Activated naive CD4-positive, alpha-beta T cell treated with Interleukin-2 at 50 U/mL for 16 hours (primary cell): ENCODE data around the gene JAM3.

Experiments used
- DNase-seq: peaks from one replicate; pipeline ENCODE4 v3.0.0-alpha.2; 2020

The JAM3 gene

DNA sequence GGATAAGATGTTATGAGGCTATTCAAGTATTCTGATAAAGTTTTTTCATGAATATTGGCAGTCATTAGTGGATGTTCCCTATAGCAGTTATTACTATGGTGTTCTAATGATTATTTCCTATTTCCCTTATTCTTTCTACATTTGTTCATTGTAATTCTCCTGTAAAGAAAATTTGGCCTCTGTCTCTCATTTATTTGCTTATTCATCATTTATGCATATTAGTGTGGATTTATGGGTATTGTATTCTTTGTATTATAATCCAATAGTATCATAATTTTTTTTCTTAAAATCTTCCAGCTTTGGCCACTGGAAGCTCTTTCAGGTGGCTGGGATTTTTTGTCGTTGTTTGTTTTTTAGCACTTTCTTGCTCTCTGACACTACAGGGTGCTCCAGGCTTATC is 47.3 kb downstream of the JAM3 start:
- no peak for DNase-seq

DNA sequence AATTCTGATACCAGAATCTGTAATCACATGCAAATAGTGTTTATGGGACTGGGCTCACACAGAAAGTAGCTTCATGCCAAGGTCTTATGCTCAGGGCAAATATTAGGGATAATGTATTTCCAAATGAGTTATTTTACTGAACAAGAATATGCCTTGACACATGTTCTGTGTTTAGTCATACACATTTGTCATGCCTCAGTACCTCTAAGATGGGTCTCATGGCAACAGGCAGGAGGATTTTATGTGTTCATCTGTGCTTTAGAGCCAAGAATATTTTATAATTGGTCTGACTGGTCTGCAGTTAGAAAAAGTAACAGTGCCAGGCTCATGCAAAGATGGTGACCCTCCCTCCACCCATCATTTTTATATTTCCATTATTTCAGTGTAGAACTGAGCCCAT is 49.1 kb downstream of the JAM3 start:
- no peak for DNase-seq

DNA sequence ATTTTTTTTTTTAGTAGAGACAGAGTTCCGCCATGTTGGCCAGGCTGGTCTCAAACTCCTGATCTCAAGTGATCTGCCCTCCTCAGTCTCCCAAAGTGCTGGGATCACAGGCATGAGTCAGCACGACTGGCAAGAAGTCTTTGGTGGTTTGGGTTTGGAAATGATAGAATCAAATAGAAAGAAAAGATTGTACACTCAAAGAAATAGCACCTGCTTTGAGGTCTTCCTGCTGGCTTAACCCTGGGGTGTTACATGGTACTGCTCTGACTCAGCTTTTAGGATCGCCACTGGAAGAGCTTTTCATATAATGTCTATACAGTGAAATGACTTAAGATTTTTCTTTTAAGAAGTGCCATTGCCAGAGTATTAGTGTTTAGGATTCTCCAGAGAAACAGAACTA is 50.2 kb downstream of the JAM3 start:
- no peak for DNase-seq

DNA sequence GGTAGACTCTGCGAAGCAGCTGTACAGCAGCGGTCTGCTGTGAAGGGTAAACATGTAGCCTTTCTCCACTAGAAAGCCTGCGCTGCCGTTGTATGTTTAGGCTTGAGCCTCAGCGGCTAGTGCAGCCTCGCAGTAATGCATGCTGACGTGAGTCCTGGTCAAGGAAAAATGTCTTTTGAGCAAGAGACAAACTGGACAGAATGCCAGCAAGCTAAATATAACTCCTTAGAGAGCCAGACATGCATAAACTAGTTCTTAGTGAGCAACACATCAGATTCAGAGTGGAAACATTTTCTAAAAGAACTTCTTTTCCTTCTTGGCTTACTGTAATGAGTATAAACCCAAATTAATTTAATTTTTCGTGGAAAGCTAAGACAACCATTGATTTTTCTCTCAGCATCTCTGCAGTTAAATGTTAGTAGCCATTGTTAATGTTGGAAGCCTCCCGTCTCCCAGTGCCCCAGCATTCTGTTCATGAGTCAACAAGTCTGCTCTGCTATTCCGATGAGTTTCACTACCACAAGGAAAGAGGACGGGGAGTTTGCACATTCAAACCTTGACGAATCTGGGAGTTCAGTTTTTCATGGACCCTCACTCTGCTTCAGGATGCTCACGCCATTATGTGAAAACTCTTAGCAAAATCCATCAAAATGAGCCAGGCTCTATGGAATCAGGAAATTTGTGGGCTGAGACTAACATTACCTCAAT is 51.4 kb downstream of the JAM3 start:
- DNase-seq = no peak

DNA sequence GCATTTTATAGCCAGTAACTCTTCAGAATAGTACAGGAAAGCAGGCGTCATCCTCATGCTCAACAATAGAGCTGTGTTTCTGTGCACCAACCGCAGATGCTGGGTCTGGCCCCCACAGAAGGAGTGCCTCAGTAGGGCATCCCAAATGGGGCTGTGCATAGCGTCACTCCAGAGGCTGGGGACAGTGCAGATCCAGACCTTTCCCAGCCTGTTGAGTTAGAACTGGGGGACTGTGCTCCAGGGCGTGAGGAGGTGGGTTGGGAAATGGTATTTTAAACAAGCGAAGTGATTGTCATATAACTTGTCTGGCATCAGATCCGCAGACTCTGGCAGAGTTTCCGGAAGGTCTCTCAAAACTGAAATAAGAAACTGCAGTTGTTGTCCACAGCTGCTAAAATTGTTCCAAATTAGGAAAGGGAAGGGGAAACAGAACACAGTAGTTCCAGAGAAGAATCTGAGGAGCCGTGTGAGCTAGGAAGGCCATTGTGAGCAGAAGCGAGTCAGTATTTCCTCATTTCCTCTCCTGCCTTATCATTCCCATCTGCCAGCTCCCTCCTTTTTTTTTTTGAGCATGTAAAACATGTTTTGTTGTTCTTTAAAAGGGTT is 52.2 kb downstream of the JAM3 start:
- no peak for DNase-seq

DNA sequence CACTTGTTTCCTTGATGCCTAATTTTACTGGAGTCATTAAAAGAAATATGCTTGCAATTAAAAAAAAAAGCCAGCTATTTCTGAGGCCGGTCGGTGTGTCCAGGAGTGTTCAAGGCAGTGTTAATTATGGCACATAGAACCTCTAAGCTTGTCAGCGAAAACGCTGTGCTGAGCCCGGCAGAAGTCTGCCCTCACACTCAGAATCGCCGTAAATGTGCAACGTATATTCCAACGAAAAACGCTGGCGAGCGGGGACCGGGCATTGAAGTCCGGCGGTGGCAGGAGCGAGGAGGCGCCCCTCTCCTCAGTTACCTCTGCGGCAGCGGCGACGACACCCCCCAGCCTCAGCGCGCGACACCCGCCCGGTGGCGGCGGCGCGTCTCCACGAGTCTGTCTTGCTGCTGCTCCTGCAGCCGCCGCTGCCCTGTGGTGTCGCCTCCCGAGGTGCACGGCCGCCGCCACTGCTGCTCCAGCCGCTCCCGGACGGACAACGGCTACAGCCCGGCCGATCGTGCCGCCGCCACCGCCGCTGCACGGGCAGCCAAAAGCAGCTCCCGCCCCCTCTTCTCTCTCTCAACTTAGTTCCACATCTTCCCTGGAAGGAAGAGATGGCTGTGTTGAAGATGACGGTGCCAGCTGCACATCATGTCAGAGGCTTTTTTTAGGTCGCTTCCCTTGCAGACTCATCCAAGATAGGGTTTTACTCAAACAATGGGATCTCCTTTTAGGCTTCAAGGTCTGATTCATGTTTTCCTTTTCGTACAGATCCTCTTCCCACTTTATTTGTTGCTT is 56.0 kb downstream of the JAM3 start:
- no peak for DNase-seq

DNA sequence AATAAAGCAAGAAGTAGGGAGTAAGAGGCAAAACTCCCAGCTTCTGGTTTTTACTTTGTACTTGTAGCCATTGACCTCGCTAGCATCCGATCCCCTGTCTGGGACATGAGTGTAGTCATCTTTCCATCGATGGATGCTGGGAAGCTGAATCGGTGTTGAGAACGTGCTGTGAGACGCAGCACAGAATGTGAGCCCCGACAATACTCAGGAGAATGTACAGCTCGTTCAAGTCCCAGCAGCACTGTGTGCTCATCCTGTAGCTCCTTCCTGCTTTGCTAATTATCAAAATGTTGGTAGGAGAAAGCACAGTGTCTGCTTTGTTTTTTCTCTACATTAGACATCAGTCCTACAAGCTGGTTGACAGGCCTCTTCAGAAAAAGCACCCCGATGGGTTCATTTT is 56.6 kb downstream of the JAM3 start:
- DNase-seq = no peak

DNA sequence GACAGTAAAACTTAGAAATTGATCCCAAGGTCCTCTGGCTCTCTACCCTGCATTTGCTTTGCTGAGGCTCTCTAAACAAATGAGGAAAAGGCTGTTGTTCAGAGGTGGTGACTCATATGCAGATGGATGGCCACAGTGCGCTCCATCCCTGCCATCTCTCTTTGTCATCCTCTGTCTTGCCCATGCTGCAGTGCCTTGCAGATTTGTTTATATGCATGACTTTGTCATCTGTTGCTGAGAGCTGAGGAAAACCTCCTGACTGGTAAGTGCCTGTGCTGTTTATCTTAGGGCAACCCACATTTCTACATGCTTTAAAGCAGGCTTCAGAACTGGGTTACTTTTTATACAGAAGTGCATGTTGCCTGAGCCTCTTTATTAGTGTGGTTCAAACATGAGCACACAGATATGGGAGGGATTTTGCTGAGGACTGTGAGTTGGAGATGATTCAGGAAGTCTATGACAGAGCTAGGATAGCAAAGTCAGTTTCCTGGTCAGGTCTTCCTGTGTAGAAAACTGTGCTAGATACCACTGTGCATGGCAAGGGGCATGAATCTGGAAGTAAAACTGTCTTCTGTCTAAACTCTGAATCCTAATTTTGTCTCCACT is 57.4 kb downstream of the JAM3 start:
- no peak for DNase-seq

DNA sequence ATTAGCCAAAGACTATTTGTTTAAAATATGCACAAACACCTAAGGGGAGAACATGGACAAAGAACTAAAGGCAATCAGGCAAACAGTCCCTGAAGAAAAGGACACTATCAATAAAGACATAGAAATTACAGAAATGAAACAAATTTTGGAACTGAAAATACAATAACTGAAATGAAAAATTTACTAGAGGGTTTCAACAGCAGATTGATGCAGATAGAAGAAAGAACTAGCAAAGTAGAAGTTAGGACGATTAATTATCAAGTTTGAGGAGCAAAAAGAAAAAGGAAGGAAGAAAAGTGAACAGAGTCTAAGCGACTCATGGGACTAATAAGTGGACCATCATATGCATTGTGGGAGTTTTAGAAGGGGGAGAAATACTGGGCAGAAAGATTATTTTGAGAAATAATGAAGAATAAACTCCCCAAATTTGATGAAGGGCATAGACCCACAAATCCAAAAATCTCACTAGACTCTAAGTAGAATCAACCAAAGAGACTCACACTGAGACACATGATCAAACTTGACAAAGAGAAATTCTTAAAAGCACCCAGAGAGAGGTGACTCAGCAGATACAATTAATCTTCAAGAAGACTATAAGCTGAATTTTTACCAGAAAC is 62.9 kb downstream of the JAM3 start:
- no peak for DNase-seq

DNA sequence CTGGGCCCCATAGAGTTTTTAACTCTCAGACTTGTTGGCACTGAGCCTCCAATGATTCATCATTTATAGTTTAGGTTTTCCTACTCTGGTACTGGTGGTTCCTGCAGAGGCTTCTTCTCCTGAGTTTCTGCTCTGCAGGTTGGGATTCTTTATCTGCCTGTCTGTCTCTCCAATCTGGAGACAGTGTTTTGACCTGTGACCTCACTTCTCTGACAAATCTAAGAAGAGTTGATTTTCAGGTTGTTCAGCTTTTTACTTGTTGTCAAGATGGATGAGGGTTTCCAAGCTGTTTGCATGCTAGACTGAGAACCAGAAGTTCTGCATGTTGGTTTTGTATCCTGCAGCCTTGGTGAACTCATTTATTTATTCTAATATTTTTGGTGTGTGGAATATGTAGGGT is 63.9 kb downstream of the JAM3 start:
- no peak for DNase-seq

DNA sequence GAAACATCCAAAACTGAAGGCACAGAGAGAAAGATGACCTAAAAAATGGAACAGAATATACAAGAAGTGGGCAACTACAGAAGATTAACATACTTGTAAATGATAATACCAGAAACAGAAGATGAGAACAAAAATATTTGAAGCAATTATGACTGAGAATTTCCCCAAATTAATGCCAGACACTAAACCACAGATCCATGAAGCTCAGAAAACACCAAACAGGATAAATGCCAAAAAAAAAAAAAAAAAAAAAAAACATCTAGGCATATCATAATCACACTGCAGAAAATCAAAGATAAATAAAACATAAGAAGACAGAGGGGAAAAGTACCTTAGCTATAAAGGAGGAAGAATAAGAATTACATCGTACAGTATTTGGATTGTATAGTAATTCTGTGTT is 65.3 kb downstream of the JAM3 start:
- DNase-seq = no peak

DNA sequence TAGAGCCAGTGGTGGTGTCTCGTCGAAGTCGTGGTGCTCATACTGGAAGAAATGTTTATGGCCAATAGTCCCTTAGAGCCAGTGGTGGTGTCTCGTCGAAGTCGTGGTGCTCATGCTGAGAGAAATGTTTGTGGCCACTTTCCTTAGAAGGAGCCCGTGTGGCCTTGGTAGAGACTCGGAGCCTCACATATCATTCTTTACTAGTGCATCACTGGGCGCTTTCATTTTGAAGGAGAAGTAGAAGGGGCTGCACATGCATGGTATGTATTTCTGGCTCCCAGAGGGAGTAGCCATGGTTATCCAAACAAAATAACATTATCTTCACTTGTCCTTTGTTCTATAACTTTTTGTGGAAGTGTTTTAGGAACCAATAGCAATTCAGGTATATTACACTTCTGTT is 69.5 kb downstream of the JAM3 start:
- DNase-seq = no peak

DNA sequence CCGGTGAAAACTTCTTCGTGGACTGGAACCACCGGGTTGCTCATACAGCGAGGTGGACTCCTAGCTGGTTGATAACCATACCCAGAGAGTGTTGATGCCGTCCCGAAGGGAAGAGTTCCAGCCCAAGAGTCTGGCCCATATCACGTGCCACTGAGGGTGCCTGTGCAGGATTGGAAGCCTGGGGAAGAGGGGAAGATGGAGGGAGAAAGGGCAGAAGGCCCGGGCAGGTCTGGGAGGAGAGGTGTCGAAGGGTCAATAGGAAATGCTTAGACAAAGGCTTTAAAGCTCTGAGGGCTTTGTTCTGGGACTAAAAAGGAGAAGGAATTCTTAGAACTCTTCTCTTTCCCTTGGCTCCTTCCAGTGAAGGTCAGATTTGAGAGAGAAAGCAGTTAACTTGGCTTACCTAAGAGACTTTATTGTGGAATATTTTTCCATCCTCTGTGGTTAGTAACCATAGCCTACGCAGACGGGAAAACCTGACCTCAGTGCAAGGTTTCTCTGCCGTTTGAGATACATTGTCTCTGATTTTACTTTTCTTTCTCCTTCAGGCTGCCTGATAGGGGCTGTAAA is 70.5 kb downstream of the JAM3 start:
- DNase-seq = no peak

DNA sequence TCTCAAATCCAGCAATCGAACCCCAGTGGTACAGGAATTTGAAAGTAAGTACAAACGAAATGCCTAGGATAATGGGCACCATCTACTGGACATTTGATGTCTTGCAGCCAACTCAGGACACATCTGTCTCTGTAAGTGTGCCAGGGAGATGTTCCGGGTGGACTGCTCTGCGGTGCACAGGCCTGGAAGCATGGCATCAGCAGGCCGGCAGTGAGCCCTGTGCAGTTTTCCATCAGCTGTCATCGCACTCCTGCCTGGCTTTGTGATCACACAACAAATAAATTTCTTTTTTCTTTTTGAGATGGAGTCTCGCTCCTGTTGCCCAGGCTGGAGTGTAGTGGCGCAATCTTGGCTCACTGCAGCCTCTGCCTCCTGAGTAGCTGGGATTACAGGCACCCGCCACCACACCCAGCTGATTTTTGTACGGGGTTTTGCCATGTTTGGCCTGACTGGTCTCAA is 71.0 kb downstream of the JAM3 start:
- DNase-seq = peak; percentile 36

DNA sequence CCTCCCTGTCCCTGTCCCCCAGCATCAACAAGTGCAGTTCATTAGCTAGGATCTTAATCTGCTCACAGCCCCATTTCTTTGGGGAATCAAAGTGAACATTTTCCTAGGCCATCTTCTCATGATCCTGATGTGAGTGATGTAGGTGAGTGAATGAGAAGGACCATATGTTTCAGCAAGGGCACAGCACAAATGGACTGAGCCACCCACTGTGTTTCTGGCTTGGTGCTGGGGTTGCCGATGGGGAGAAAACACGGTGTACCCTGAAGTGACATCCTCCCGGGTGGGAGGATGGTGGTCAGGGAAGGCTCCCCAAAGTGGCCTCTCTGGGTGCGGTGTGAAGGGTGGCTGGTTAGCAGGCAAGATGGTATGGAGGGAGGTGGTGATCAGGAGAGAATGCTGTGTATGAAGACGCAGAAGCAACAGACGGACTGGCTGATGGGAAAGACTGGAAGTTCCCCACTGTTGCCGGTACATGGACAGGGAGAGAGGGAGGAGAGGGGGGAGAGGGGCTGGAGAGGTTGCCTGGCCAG is 72.2 kb downstream of the JAM3 start:
- no peak for DNase-seq

DNA sequence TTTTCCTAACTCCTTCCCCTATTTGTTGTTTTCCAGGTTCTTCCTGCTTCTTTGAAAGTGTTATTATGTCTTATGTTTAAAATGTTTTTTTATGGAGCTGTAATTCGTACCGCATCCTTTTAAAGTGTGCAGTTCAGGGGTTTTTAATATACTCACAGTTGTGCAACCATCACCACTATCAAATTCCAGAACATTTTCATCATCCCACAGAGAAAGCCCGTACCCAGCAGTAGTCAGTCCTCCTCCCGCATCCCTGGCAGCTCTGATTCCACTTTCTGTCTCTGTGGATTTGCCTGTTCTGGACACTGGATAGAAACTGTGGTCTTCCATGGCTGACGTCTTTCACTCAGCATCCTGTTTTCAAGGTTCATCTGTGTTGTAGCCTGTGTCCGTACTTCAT is 73.7 kb downstream of the JAM3 start:
- DNase-seq = no peak

DNA sequence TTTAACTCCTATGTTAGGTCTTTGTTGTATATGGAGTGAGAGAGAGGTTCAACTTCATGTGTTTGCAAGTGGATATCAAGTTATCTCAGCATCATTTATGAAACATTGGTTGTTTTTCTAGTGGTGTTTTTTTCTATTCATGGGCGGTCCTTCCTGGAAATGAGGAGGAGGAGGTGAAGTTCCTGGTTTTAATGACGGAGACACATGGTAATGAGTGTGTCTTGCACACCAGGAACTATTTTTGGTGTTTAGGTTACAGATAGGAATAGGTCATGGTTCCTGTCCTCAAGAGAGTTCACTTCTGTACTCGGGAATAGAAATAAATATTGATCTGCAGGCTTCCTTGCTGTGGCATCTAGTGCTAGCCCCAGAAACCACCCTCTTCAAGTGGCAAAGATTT is 74.9 kb downstream of the JAM3 start:
- no peak for DNase-seq

DNA sequence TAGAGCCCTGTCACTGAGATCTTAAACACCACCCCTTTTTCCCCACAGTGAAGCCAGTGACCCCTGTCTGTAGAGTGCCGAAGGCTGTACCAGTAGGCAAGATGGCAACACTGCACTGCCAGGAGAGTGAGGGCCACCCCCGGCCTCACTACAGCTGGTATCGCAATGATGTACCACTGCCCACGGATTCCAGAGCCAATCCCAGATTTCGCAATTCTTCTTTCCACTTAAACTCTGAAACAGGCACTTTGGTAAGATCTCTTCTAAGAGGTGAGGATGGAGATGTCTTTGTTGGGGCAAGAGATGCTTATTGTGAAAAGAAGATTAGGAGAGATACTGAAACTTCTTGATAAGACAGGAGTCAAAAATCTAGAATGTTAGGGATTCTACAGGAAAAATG is 75.9 kb downstream of the JAM3 start:
- no peak for DNase-seq

DNA sequence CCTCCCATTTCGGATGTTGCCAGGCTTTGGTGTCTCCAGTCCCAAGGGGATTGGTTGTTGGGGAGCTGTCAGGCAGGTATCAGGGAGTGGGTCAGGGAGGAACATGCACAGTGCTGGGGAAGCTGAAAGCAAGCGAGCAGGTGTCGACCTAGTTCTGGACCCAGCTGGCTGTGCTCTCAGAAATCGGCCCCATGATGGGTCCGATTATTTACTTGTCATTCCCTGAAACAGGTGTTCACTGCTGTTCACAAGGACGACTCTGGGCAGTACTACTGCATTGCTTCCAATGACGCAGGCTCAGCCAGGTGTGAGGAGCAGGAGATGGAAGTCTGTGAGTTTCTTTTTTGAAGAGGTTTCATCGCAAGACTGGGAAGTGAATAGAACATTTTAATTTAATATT is 76.8 kb downstream of the JAM3 start:
- no peak for DNase-seq

DNA sequence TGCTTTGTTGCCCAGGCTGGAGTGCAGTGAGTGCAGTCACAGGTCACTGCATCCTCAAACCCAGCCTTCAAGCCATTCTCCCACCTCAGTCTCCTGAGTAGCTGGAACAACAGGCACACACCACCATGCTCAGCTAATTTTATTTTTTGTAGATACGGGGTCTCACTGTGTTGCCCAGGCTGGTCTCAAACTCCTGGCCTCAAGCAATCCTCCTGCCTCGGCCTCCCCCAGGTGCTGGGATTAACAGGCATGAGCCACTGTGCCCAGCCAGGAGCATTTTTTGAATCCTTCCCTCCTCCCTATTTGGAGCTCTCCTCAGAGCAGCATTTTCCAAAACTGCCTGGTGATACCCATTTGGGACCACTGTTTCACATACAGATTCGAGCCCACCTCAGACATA is 77.7 kb downstream of the JAM3 start:
- DNase-seq = no peak

DNA sequence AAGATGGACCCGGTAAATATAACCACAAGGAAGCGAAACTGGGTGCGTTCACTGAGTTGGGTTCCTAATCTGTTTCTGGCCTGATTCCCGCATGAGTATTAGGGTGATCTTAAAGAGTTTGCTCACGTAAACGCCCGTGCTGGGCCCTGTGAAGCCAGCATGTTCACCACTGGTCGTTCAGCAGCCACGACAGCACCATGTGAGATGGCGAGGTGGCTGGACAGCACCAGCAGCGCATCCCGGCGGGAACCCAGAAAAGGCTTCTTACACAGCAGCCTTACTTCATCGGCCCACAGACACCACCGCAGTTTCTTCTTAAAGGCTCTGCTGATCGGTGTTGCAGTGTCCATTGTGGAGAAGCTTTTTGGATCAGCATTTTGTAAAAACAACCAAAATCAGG is 80.5 kb downstream of the JAM3 start:
- DNase-seq = no peak

DNA sequence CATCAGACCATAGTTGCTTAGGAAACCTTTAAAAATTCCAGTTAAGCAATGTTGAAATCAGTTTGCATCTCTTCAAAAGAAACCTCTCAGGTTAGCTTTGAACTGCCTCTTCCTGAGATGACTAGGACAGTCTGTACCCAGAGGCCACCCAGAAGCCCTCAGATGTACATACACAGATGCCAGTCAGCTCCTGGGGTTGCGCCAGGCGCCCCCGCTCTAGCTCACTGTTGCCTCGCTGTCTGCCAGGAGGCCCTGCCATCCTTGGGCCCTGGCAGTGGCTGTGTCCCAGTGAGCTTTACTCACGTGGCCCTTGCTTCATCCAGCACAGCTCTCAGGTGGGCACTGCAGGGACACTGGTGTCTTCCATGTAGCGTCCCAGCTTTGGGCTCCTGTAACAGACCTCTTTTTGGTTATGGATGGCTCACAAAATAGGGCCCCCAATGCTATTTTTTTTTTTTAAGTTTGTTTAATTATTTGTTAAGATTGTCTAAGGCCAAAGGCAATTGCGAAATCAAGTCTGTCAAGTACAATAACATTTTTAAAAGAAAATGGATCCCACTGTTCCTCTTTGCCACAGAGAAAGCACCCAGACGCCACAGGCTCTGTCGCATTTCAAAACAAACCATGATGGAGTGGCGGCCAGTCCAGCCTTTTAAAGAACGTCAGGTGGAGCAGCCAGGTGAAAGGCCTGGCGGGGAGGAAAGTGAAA is 81.5 kb downstream of the JAM3 start:
- no peak for DNase-seq
